Effector memory CD8-positive, alpha-beta T cell (primary cell): ENCODE results near the gene NMD3.

ENCODE experiments used
- ATAC-seq: fragments of 150-1000 bp; cut with Tn5 transposase; replicated peaks from 2 replicates; pipeline ENCODE4 v1.10.0; 2021; ENCODE audit warnings: mild to moderate bottlenecking, moderate library complexity
- DNase-seq, 3 experiments: peaks; one replicate each; pipeline ENCODE4 v3.0.0; 2021
- H3K27ac Mint-ChIP-seq, 2 donors: one replicate each; pipeline ENCODE4 v1.8.0; 2022; ENCODE audit warnings: mild to moderate bottlenecking in 2 of 2, mixed read lengths in 2 of 2, moderate library complexity in 2 of 2
- H3K27me3 Mint-ChIP-seq, 2 donors: one replicate each; pipeline ENCODE4 v1.8.0; 2022; ENCODE audit warnings: mixed read lengths in 2 of 2
- H3K36me3 Mint-ChIP-seq: one replicate; pipeline ENCODE4 v1.8.0; 2022; ENCODE audit warnings: mild to moderate bottlenecking, moderate library complexity, mixed read lengths; ENCODE audit not compliant: insufficient read depth
- H3K4me1 Mint-ChIP-seq, 2 donors: one replicate each; pipeline ENCODE4 v1.8.0; 2022; ENCODE audit warnings: low read depth in 2 of 2, mixed read lengths in 2 of 2
- H3K4me3 Mint-ChIP-seq, 2 donors: one replicate each; pipeline ENCODE4 v1.8.0; 2022; ENCODE audit warnings: mild to moderate bottlenecking in 2 of 2, mixed read lengths in 2 of 2, moderate library complexity in 2 of 2
- H3K9me3 Mint-ChIP-seq, 2 donors: one replicate each; pipeline ENCODE4 v1.8.0; 2022; ENCODE audit warnings: mixed read lengths in 2 of 2

Gene NMD3

GRCh38 chr3:161250116-161250515, 29.0 kb downstream of the NMD3 start:
- Mint-ChIP-seq H3K4me3 (no peak overlapping the region), H3K27me3 (no peaks in the 10 kb centered on the region), H3K36me3 (peaks cover 88% of the 10 kb centered on the region), H3K4me1 (peaks cover 3 to 16% of the 10 kb centered on the region in 2 donors), H3K27ac (no peak overlapping the region), H3K9me3 (no peaks in the 10 kb centered on the region)
- DNase-seq (no peak), ATAC-seq (no peak)

GRCh38 chr3:161251716-161252115, 30.6 kb downstream of the NMD3 start:
- peaks cover 79% of the 10 kb centered on the region for H3K36me3 Mint-ChIP-seq
- no peak for DNase-seq
- H3K4me3 Mint-ChIP-seq: no peak overlapping the region
- H3K9me3 Mint-ChIP-seq: no peaks in the 10 kb centered on the region
- no peaks in the 10 kb centered on the region for H3K27me3 Mint-ChIP-seq
- H3K27ac Mint-ChIP-seq: no peak overlapping the region
- peaks cover 3 to 20% of the 10 kb centered on the region in 2 donors for H3K4me1 Mint-ChIP-seq
- no peak for ATAC-seq

GRCh38 chr3:161252143-161252542, 31.0 kb downstream of the NMD3 start:
- DNase-seq (no peak), ATAC-seq (no peak)
- Mint-ChIP-seq H3K27ac (no peak overlapping the region), H3K36me3 (peaks cover 76% of the 10 kb centered on the region), H3K27me3 (no peaks in the 10 kb centered on the region), H3K4me3 (no peak overlapping the region), H3K9me3 (no peaks in the 10 kb centered on the region), H3K4me1 (peaks cover 3 to 20% of the 10 kb centered on the region in 2 donors)

- no peaks in the 10 kb centered on the region for H3K9me3 Mint-ChIP-seq
- DNase-seq: no peak
- no peak overlapping the region for H3K27ac Mint-ChIP-seq
- H3K27me3 Mint-ChIP-seq: no peaks in the 10 kb centered on the region
- peaks cover 60% of the 10 kb centered on the region for H3K36me3 Mint-ChIP-seq
- peaks cover 3 to 20% of the 10 kb centered on the region in 2 donors for H3K4me1 Mint-ChIP-seq
- no peak for ATAC-seq
- no peak overlapping the region for H3K4me3 Mint-ChIP-seq
Measured at GRCh38 chr3:161253711-161254110, 32.6 kb downstream of the NMD3 start.

GRCh38 chr3:161254861-161255260, 33.8 kb downstream of the NMD3 start:
- H3K27ac Mint-ChIP-seq: peak overlapping the region; percentile 41 to 62
- peaks cover 3 to 20% of the 10 kb centered on the region in 2 donors for H3K4me1 Mint-ChIP-seq
- H3K9me3 Mint-ChIP-seq: no peaks in the 10 kb centered on the region
- DNase-seq (no peak), ATAC-seq (peak; percentile 46)
- no peak overlapping the region for H3K4me3 Mint-ChIP-seq
- no peaks in the 10 kb centered on the region for H3K27me3 Mint-ChIP-seq
- H3K36me3 Mint-ChIP-seq: peaks cover 48% of the 10 kb centered on the region

- Mint-ChIP-seq H3K4me1 (peaks cover 2 to 15% of the 10 kb centered on the region in 2 donors), H3K9me3 (no peaks in the 10 kb centered on the region), H3K4me3 (no peak overlapping the region), H3K27ac (no peak overlapping the region), H3K27me3 (no peaks in the 10 kb centered on the region), H3K36me3 (peaks cover 2% of the 10 kb centered on the region)
- DNase-seq: no peak
- no peak for ATAC-seq
Measured at GRCh38 chr3:161263057-161263456, 41.9 kb downstream of the NMD3 start.

- Mint-ChIP-seq H3K4me3 (no peak overlapping the region), H3K27me3 (no peaks in the 10 kb centered on the region), H3K36me3 (peaks cover 2% of the 10 kb centered on the region), H3K9me3 (no peaks in the 10 kb centered on the region), H3K27ac (no peak overlapping the region), H3K4me1 (peaks cover 2 to 15% of the 10 kb centered on the region in 2 donors)
- ATAC-seq (no peak), DNase-seq (no peak)
Measured at GRCh38 chr3:161264852-161265251, 43.7 kb downstream of the NMD3 start.

- H3K4me1 Mint-ChIP-seq: peaks cover 2 to 11% of the 10 kb centered on the region in 2 donors
Measured at GRCh38 chr3:161265916-161266571, 44.9 kb downstream of the NMD3 start.

GRCh38 chr3:161266731-161267150, 45.6 kb downstream of the NMD3 start:
- H3K4me3 Mint-ChIP-seq: no peak overlapping the region
- no peak for DNase-seq
- ATAC-seq: no peak
- no peak overlapping the region for H3K27ac Mint-ChIP-seq
- no peaks in the 10 kb centered on the region for H3K36me3 Mint-ChIP-seq
- H3K4me1 Mint-ChIP-seq: peaks cover 0 to 7% of the 10 kb centered on the region in 2 donors
- H3K9me3 Mint-ChIP-seq: no peaks in the 10 kb centered on the region
- H3K27me3 Mint-ChIP-seq: no peaks in the 10 kb centered on the region

More at GRCh38 chr3:161265916-161266571, 44.9 kb downstream of the NMD3 start:
- no peak for DNase-seq
- no peak overlapping the region for H3K27ac Mint-ChIP-seq
- H3K9me3 Mint-ChIP-seq: no peaks in the 10 kb centered on the region
- no peaks in the 10 kb centered on the region for H3K36me3 Mint-ChIP-seq
- H3K27me3 Mint-ChIP-seq: no peaks in the 10 kb centered on the region
- ATAC-seq: no peak
- no peak overlapping the region for H3K4me3 Mint-ChIP-seq

- Mint-ChIP-seq H3K27me3 (no peaks in the 10 kb centered on the region), H3K9me3 (no peaks in the 10 kb centered on the region), H3K27ac (no peak overlapping the region), H3K36me3 (no peaks in the 10 kb centered on the region), H3K4me3 (no peak overlapping the region), H3K4me1 (peaks cover 0 to 4% of the 10 kb centered on the region in 2 donors)
- ATAC-seq (no peak), DNase-seq (no peak)
Measured at GRCh38 chr3:161267646-161268045, 46.5 kb downstream of the NMD3 start.

GRCh38 chr3:161268601-161269000, 47.5 kb downstream of the NMD3 start:
- H3K9me3 Mint-ChIP-seq: no peaks in the 10 kb centered on the region
- H3K4me1 Mint-ChIP-seq: no peaks in the 10 kb centered on the region
- H3K27me3 Mint-ChIP-seq: no peaks in the 10 kb centered on the region
- DNase-seq: no peak
- H3K36me3 Mint-ChIP-seq: no peaks in the 10 kb centered on the region
- no peak for ATAC-seq
- no peak overlapping the region for H3K27ac Mint-ChIP-seq
- no peak overlapping the region for H3K4me3 Mint-ChIP-seq

GRCh38 chr3:161270991-161271390, 49.9 kb downstream of the NMD3 start:
- Mint-ChIP-seq H3K36me3 (no peaks in the 10 kb centered on the region), H3K9me3 (no peaks in the 10 kb centered on the region), H3K27ac (no peak overlapping the region), H3K4me1 (no peaks in the 10 kb centered on the region), H3K27me3 (no peaks in the 10 kb centered on the region), H3K4me3 (no peak overlapping the region)
- DNase-seq (no peak), ATAC-seq (no peak)

- H3K4me1 Mint-ChIP-seq: no peaks in the 10 kb centered on the region
Measured at GRCh38 chr3:161271646-161272045, 50.5 kb downstream of the NMD3 start.

GRCh38 chr3:161272524-161272923, 51.4 kb downstream of the NMD3 start:
- Mint-ChIP-seq H3K9me3 (peaks cover 0 to 6% of the 10 kb centered on the region in 2 donors), H3K36me3 (no peaks in the 10 kb centered on the region), H3K4me1 (no peaks in the 10 kb centered on the region), H3K4me3 (no peak overlapping the region), H3K27me3 (peaks cover 0 to 5% of the 10 kb centered on the region in 2 donors), H3K27ac (no peak overlapping the region)
- DNase-seq (no peak), ATAC-seq (no peak)

More at GRCh38 chr3:161271646-161272045, 50.5 kb downstream of the NMD3 start:
- Mint-ChIP-seq H3K36me3 (no peaks in the 10 kb centered on the region), H3K27ac (no peak overlapping the region), H3K9me3 (no peaks in the 10 kb centered on the region), H3K27me3 (no peaks in the 10 kb centered on the region), H3K4me3 (no peak overlapping the region)
- DNase-seq: no peak
- no peak for ATAC-seq
